AG08395 (cell line): ENCODE data around the gene CDK8.
A peak's percentile ranks its signal among the peaks of the same experiment; 100 is the strongest.

ENCODE experiments used
- DNase-seq: peaks from one replicate; pipeline ENCODE4 v3.0.0; 2012; ENCODE audit warnings: mixed read lengths, low spot score

The CDK8 gene

DNA sequence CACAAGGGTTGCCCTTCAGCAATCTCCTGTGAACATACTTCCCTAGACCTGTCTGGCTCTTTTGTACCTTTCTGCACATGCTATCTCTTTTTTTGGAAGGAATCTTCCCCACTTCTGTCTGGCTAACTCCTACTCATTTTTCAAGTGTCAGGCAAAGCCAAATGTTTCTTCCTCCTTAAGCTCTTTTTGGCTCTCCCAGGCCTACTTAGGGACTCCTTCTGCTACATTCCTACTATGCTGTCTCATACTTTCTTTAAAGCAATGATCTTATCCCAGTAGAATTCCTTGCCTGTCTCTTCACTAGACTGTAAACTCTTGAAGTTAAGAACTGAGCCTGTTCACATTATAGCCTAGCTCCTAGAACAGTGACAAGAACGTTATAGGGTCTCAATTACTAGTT lies 188.6 kb downstream of the CDK8 start:
- DNase-seq, result peak; percentile 70

DNA sequence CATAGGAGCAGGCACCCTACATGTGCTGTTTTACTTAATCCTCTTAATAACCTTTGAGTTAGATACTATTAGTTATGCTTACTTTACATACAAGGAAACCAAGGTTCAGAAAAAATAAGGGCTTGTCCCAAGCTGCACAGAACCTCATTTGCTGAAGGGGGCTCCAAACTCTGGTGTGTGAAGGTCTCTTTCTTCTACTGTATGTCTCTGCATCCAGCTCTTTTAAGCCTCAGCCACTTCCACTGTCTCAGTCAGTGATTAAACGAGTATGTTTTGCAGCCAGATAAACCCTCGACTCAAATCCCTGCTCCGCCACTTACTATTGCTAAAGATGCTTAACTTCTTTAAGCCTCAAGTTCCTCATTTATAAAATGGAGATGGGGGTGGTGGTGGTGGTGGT lies 191.2 kb downstream of the CDK8 start:
- no peak for DNase-seq

DNA sequence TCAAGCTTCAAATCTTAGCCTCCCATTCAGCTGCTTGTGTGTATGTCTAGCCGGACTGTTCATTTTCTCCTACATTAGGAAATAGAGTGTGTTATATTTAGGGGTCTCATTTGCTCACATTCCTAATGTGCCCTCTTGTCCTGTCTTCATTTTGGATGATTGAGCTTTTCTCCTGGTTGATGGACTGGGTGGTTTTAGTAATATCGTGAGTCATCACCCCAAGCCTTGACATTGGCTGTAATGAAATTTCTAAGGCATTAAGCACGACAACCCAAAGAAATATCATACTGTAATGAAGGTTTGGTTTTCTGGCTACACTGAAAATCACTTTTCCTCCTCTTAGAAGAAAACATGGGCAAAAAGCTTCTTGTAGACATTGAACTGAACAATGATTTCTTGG lies 192.8 kb downstream of the CDK8 start:
- no peak for DNase-seq

DNA sequence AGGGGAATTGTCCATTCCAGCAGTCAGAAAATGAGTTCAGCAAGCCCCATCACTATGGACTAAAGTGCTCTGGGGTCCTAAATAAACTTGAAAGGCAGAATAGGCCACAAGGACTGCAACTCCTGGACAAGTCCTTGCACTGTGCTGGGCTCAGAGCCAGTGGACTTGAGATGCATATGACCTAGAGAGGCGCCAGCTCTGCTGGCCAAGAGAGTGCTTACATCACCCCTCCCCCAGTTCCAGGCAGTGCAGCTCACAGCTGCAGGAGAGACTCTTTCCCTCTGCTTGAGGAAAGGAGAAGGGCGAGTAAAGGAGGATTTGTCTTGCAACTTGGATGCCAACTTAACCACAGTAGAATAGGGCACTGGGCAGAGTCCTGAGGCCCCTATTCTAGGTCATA lies 194.1 kb downstream of the CDK8 start:
- no peak for DNase-seq

DNA sequence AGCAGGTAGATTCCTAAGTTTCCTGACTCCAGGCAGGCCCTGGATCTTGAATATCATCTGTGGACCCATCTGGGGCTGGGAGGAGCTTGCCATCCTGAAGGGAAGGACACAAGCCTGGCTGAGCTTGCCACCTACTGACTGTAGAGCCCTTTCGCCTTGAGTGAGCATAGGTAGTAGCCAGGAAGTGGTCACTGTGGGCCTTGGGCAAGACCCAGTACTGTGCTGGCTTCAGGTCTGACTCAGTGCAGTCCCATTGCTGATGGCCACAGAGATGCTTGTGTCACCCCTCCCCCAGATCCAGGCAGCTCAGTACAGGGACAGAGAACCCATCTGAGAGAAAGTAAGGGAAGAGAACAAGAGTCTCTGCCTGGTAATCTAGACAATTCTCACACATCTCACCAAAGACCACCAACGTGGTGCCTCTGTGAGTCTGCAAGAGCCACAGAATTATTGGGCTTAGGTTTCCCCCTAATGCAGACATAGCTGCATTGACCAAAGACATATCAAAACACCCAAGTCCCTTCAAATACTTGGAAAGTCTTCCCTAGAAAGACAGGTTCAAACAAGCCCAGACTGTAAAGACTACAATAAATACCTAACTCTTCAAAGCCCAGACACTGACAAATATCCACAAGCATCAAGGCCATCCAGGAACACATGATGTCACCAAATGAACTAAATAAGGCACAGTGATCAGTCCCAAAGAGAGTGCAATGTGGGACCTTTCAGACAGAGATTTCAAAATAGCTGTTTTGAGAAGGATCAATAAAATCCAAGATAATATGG lies 195.3 kb downstream of the CDK8 start:
- no peak for DNase-seq
